HepG2 (cell line): Measurements from ENCODE around the gene NACC2. TPM values are rescaled to one million over a fixed set of nuclear protein-coding genes. Genes with fewer than 3 reads are reported as not detected.
A peak's percentile ranks its signal among the peaks of the same experiment; 100 is the strongest.

Source experiments
- ARNT2 ChIP-seq: sonication (generic); formaldehyde crosslinking; IDR thresholded peaks from 2 replicates; pipeline ENCODE4 v1.8.0; 2022; ENCODE audit warnings: mild to moderate bottlenecking, low read depth, missing genetic modification reagents, moderate library complexity
- KLF16 ChIP-seq, 2 experiments: sonication (generic) in 1 of 2; formaldehyde crosslinking in 1 of 2; IDR thresholded peaks; 2 replicates each; pipeline versions ENCODE4 v1.6.1 to v1.8.0; 2016 to 2023; ENCODE audit warnings: missing genetic modification reagents in 2 of 2, missing compliant biosample characterization in 1 of 2
- POGZ ChIP-seq: sonication (generic); formaldehyde crosslinking; IDR thresholded peaks from 2 replicates; pipeline ENCODE4 v1.4.0; 2020; ENCODE audit warnings: mild to moderate bottlenecking, missing genetic modification reagents
- SIX1 ChIP-seq: sonication (generic); formaldehyde crosslinking; IDR thresholded peaks from 2 replicates; pipeline ENCODE4 v1.4.0; 2020; ENCODE audit warnings: missing genetic modification reagents, borderline replicate concordance
- TCF12 ChIP-seq, 2 experiments: fragments of 450-650 bp in 1 of 2; sonication (generic) in 1 of 2; formaldehyde crosslinking in 1 of 2; IDR thresholded peaks; 2 replicates each; pipeline versions ENCODE4 v1.6.1 to v1.8.0; 2017 to 2022; ENCODE audit warnings: antibody characterized with exemption in 1 of 2, mild to moderate bottlenecking in 1 of 2, missing genetic modification reagents in 1 of 2, moderate library complexity in 1 of 2
- ZFP36L1 ChIP-seq: sonication (generic); formaldehyde crosslinking; IDR thresholded peaks from 2 replicates; pipeline ENCODE4 v1.8.0; 2022; ENCODE audit warnings: mild to moderate bottlenecking, missing genetic modification reagents, moderate library complexity
- polyA plus RNA-seq, 8 experiments: library from polyadenylated mRNA; depleted of rRNA in 3 of 8; stranded (reverse) in 7 of 8; unstranded in 1 of 8; fragments of >200 nt; fragmentation: Illumina TruSeq in 4 of 8; extraction: Trizol in 4 of 8; gene quantifications; 2 replicates each; pipeline versions ENCODE4 v1.2.1 to v1.2.3, GENCODE V29; 2011 to 2016; ENCODE audit warnings: low read depth in 4 of 8, missing spikeins in 1 of 8, mixed read lengths in 1 of 8; ENCODE audit not compliant: insufficient read depth in 1 of 8
- total RNA-seq, 5 experiments: library from RNA; depleted of rRNA; stranded (reverse); fragments of >200 nt; fragmentation: Illumina TruSeq; extraction: Trizol; gene quantifications; 2 replicates each; pipeline ENCODE4 v1.2.3, GENCODE V29; 2016; ENCODE audit warnings: low read depth in 1 of 5
- TF ChIP-seq, protein P1 (sequence below): IDR thresholded peaks from 2 replicates; pipeline ENCODE4 v1.6.1; 2018; ENCODE audit warnings: missing genetic modification reagents
- TF ChIP-seq, protein P2 (sequence below): sonication (generic); formaldehyde crosslinking; IDR thresholded peaks from 2 replicates; pipeline ENCODE4 v1.4.0; 2020; ENCODE audit warnings: missing genetic modification reagents
- TF ChIP-seq, protein P3 (sequence below): sonication (generic); formaldehyde crosslinking; IDR thresholded peaks from 2 replicates; pipeline ENCODE4 v1.4.0; 2020; ENCODE audit warnings: missing genetic modification reagents
- TF ChIP-seq, protein P4 (sequence below): sonication (generic); formaldehyde crosslinking; IDR thresholded peaks from 2 replicates; pipeline ENCODE4 v1.4.0; 2020; ENCODE audit warnings: mild to moderate bottlenecking, missing genetic modification reagents
- TF ChIP-seq, protein P5 (sequence below): IDR thresholded peaks from 2 replicates; pipeline ENCODE4 v1.6.1; 2012; ENCODE audit warnings: low read length, improper control_type of control experiment

NACC2 gene
- total and polyA plus RNA-seq, 2 of the 13 experiments (the other 11 are each of a cell fraction or from before 2014, with no cell fraction given), result 5.9 to 12.3 TPM

DNA sequence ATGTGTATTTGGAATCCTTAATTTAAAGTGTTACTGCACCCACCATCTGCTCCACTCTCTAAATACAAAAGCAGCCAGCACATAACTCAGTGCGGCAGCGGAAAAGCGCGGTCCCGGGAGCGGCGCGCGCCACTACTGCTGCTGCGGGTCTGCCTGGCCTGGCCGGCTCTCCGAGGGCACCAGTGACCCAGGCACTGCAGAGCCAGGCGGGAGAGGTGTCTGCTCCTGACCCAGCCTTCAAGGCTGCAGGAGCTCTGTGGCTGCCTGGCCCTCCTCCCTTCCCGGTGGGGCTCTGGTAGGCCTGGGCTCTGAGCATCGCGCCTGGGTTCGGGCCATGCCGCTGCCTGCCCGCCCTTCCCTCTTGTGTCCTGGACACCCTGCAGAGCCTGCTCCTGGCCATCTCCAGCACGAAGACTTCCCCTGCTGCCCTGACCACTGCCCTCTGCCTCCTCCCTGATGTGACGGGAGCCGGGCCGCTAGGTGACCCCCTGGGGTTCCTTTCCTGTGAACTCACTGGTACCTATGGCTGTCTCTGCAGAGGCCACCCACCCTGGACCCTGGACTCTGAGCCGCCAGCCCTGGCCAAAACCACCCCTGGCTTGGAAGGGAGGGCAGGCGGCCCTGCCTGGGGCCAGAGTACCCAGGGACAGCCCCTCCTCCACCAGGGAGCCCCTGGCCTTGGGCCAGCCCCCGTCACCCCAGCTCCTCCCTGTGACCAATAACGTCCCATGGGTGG is 101.2 kb downstream of the NACC2 start (continued):
- TF ChIP-seq TCF12 (IDR thresholded peaks at IDR 0.05) (no peak), TCF12 (CRISPR knock-in tag; IDR thresholded peaks at IDR 0.05) (peak; percentile 85; the same call in 1 of the 2 replicates), POGZ (CRISPR knock-in tag) (peak; percentile 64), KLF16 (CRISPR knock-in tag; IDR thresholded peaks at IDR 0.05) (peak in 1 of 2 experiments; percentile 88; a peak in 2 of 4 replicates), ARNT2 (peak; percentile 36; the same call in 1 of the 2 replicates), SIX1 (CRISPR knock-in tag) (no peak), ZFP36L1 (CRISPR knock-in tag) (peak; percentile 96; the same call in 1 of the 2 replicates)
- TF ChIP-seq, protein P1, sequence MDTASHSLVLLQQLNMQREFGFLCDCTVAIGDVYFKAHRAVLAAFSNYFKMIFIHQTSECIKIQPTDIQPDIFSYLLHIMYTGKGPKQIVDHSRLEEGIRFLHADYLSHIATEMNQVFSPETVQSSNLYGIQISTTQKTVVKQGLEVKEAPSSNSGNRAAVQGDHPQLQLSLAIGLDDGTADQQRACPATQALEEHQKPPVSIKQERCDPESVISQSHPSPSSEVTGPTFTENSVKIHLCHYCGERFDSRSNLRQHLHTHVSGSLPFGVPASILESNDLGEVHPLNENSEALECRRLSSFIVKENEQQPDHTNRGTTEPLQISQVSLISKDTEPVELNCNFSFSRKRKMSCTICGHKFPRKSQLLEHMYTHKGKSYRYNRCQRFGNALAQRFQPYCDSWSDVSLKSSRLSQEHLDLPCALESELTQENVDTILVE (CRISPR knock-in tag), result 0 out of 2 replicates have a peak, but pooled peaks have one; percentile 26
- TF ChIP-seq, protein P2, sequence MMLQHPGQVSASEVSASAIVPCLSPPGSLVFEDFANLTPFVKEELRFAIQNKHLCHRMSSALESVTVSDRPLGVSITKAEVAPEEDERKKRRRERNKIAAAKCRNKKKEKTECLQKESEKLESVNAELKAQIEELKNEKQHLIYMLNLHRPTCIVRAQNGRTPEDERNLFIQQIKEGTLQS (CRISPR knock-in tag), result no peak
- TF ChIP-seq, protein P3, sequence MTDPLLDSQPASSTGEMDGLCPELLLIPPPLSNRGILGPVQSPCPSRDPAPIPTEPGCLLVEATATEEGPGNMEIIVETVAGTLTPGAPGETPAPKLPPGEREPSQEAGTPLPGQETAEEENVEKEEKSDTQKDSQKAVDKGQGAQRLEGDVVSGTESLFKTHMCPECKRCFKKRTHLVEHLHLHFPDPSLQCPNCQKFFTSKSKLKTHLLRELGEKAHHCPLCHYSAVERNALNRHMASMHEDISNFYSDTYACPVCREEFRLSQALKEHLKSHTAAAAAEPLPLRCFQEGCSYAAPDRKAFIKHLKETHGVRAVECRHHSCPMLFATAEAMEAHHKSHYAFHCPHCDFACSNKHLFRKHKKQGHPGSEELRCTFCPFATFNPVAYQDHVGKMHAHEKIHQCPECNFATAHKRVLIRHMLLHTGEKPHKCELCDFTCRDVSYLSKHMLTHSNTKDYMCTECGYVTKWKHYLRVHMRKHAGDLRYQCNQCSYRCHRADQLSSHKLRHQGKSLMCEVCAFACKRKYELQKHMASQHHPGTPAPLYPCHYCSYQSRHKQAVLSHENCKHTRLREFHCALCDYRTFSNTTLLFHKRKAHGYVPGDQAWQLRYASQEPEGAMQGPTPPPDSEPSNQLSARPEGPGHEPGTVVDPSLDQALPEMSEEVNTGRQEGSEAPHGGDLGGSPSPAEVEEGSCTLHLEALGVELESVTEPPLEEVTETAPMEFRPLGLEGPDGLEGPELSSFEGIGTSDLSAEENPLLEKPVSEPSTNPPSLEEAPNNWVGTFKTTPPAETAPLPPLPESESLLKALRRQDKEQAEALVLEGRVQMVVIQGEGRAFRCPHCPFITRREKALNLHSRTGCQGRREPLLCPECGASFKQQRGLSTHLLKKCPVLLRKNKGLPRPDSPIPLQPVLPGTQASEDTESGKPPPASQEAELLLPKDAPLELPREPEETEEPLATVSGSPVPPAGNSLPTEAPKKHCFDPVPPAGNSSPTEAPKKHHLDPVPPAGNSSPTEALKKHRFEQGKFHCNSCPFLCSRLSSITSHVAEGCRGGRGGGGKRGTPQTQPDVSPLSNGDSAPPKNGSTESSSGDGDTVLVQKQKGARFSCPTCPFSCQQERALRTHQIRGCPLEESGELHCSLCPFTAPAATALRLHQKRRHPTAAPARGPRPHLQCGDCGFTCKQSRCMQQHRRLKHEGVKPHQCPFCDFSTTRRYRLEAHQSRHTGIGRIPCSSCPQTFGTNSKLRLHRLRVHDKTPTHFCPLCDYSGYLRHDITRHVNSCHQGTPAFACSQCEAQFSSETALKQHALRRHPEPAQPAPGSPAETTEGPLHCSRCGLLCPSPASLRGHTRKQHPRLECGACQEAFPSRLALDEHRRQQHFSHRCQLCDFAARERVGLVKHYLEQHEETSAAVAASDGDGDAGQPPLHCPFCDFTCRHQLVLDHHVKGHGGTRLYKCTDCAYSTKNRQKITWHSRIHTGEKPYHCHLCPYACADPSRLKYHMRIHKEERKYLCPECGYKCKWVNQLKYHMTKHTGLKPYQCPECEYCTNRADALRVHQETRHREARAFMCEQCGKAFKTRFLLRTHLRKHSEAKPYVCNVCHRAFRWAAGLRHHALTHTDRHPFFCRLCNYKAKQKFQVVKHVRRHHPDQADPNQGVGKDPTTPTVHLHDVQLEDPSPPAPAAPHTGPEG (CRISPR knock-in tag), result no peak; the same call in 1 of the 2 replicates
- TF ChIP-seq, protein P4, sequence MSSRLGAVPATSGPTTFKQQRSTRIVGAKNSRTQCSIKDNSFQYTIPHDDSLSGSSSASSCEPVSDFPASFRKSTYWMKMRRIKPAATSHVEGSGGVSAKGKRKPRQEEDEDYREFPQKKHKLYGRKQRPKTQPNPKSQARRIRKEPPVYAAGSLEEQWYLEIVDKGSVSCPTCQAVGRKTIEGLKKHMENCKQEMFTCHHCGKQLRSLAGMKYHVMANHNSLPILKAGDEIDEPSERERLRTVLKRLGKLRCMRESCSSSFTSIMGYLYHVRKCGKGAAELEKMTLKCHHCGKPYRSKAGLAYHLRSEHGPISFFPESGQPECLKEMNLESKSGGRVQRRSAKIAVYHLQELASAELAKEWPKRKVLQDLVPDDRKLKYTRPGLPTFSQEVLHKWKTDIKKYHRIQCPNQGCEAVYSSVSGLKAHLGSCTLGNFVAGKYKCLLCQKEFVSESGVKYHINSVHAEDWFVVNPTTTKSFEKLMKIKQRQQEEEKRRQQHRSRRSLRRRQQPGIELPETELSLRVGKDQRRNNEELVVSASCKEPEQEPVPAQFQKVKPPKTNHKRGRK (CRISPR knock-in tag), result 0 out of 2 replicates have a peak, but pooled peaks have one; percentile 42
- TF ChIP-seq, protein P5, sequence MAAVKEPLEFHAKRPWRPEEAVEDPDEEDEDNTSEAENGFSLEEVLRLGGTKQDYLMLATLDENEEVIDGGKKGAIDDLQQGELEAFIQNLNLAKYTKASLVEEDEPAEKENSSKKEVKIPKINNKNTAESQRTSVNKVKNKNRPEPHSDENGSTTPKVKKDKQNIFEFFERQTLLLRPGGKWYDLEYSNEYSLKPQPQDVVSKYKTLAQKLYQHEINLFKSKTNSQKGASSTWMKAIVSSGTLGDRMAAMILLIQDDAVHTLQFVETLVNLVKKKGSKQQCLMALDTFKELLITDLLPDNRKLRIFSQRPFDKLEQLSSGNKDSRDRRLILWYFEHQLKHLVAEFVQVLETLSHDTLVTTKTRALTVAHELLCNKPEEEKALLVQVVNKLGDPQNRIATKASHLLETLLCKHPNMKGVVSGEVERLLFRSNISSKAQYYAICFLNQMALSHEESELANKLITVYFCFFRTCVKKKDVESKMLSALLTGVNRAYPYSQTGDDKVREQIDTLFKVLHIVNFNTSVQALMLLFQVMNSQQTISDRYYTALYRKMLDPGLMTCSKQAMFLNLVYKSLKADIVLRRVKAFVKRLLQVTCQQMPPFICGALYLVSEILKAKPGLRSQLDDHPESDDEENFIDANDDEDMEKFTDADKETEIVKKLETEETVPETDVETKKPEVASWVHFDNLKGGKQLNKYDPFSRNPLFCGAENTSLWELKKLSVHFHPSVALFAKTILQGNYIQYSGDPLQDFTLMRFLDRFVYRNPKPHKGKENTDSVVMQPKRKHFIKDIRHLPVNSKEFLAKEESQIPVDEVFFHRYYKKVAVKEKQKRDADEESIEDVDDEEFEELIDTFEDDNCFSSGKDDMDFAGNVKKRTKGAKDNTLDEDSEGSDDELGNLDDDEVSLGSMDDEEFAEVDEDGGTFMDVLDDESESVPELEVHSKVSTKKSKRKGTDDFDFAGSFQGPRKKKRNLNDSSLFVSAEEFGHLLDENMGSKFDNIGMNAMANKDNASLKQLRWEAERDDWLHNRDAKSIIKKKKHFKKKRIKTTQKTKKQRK, result no peak
